HUES6 (cell line): ENCODE measurements around the gene YIPF3.

Experiments
- H3K27ac ChIP-seq: 2 replicates; pipeline ENCODE4 v1.7.0; 2013; ENCODE audit warnings: low read depth, mild to moderate bottlenecking, low read length, inconsistent platforms
- H3K27me3 ChIP-seq: 2 replicates; pipeline ENCODE4 v1.6.1; 2013; ENCODE audit warnings: low read length; ENCODE audit not compliant: control insufficient read depth, insufficient read depth
- H3K36me3 ChIP-seq: 2 replicates; pipeline ENCODE4 v1.6.1; 2013; ENCODE audit warnings: low read length; ENCODE audit not compliant: control insufficient read depth, insufficient read depth
- H3K4me1 ChIP-seq: 2 replicates; pipeline ENCODE4 v1.6.1; 2013; ENCODE audit warnings: low read length; ENCODE audit not compliant: control insufficient read depth, insufficient read depth
- H3K4me3 ChIP-seq: 2 replicates; pipeline ENCODE4 v1.5.1; 2013; ENCODE audit warnings: low read depth, low read length
- H3K9ac ChIP-seq: one replicate; pipeline ENCODE4 v1.6.1; 2013; ENCODE audit warnings: mild to moderate bottlenecking, low read length
- H3K9me3 ChIP-seq: 2 replicates; pipeline ENCODE4 v1.6.1; 2013; ENCODE audit warnings: low read depth, low read length; ENCODE audit not compliant: control insufficient read depth, insufficient read depth

YIPF3 gene

GRCh38 chr6:43509142-43509983, 7.4 kb downstream of the YIPF3 start:
- Histone ChIP-seq H3K4me3 (peak overlapping the region; percentile 91), H3K9ac (peak overlapping the region; percentile 11), H3K4me1 (peaks cover 20% of the 10 kb centered on the region), H3K36me3 (peaks cover 47% of the 10 kb centered on the region), H3K9me3 (no peaks in the 10 kb centered on the region), H3K27me3 (peaks cover 30% of the 10 kb centered on the region), H3K27ac (no peak overlapping the region)

DNA sequence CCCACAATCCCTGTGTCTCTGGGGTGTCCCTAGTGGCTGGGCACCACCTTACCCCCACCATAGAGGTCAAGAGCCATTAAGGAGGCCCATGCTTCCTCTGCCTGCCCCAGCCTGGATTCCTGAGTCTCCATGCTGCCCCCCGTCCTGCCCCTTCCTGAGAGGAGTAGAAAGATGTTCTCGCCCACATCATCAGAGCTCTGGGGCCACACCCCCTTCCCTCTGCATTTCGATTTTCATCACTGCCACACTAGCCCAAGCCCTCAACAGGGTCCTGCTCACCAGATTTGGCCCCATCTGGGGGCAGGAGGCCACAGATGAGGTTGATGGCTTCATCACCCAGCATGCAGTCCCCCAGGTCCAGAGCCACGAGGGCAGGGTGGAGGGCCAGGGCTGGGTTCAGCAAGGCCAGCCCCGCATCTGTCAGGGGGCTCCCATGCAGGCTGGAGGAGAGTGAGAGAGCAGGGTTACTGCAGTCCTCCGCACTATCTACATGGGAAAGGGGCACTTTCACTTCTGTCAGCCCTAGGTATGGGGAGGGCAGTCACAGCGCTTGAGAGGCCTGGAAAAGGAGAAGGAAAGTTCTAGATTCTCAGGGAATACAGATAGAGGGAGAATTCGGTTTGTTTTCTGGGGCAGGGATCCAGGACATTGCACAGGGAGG, 8.1 kb downstream of the YIPF3 start:
- no peak overlapping the region for H3K27ac ChIP-seq
- H3K4me1 ChIP-seq = peaks cover 20% of the 10 kb centered on the region
- peaks cover 46% of the 10 kb centered on the region for H3K36me3 ChIP-seq
- H3K9me3 ChIP-seq = no peaks in the 10 kb centered on the region
- H3K9ac ChIP-seq = no peak overlapping the region
- H3K4me3 ChIP-seq = no peak overlapping the region
- H3K27me3 ChIP-seq = peaks cover 30% of the 10 kb centered on the region

DNA sequence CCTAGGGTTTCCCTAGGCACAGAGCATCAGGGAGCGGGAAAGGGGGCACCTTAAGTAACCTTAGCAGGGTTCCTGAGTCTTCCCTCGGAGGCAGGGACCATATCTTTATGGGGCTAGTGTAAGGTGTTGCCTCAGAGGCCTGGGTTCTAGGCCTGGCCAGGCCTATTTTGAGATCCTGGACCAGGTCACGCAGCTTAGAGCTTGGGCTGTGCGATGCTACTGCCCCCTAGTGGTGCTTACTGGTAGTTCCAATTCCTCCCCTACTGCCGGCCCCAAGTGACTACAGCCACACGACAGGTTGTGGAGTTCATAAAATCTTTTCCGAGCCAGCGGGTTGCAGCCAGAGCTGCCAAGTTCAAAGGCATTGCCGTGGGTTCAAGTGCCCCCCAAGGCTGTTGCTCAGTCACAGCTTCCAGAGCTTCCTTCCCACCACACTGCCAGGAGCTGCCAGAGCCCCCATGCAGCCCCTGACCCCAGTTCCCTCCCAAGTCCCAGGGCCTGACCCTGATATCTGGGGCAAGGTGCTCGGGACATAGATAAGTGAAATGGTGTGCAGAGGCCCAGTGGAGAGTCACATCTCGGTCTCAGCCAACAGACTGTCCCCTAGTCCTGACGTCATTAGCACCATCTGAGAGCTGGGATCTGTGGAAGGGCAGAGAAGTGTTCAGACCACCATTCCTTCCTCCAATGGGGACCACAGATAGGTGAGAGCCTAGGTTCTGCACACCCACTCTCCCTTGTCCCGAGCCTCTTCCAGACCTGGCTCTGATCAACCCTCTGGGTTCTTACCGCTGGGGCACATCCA, 9.9 kb downstream of the YIPF3 start:
- no peak overlapping the region for H3K4me3 ChIP-seq
- no peak overlapping the region for H3K9ac ChIP-seq
- peaks cover 46% of the 10 kb centered on the region for H3K36me3 ChIP-seq
- peaks cover 30% of the 10 kb centered on the region for H3K27me3 ChIP-seq
- no peaks in the 10 kb centered on the region for H3K9me3 ChIP-seq
- H3K27ac ChIP-seq = no peak overlapping the region
- H3K4me1 ChIP-seq = peaks cover 19% of the 10 kb centered on the region

DNA sequence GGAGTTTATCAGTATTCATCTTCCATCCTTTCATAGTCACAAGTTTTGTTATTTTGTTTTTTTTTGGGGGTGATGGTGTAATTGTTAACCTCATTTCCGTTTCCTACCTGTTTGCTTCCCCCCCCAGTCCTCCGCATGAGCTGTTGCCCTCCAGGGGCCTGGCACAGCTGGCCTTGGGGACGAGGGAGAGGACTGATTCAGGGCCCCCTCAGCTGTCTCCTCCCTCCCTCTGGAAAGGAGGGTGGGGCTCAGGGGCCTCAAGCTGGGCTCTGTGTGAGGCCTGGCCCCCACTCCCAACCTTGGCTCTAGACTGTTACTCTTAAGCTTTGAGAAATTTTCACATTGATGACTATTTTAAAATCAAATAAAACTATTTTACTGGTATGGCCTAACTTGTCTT, 10.6 kb downstream of the YIPF3 start:
- H3K9me3 ChIP-seq = no peaks in the 10 kb centered on the region
- H3K4me1 ChIP-seq = peaks cover 14% of the 10 kb centered on the region
- H3K4me3 ChIP-seq = no peak overlapping the region
- H3K27ac ChIP-seq = no peak overlapping the region
- no peak overlapping the region for H3K9ac ChIP-seq
- H3K36me3 ChIP-seq = peaks cover 47% of the 10 kb centered on the region
- peaks cover 30% of the 10 kb centered on the region for H3K27me3 ChIP-seq

DNA sequence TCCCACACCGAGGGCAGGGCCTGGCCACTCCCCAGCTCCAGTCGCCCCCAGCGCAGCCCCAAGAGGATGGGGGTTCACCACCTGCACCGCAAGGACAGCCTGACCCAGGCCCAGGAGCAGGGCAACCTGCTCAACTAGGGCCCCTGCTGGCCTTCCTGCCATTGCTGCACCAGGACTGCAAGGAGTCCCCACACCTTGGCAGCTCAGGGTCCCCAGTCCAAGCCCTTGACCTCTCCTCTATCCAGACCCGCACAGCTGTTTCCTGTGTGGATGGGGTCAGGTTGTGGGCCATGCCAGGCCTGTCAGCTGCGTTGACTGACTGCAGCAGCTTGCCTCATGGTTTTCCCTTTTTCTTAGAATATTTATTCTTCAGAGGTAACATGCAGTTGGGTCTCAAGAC, 11.0 kb downstream of the YIPF3 start:
- H3K9me3 ChIP-seq = no peaks in the 10 kb centered on the region
- peaks cover 12% of the 10 kb centered on the region for H3K4me1 ChIP-seq
- H3K36me3 ChIP-seq = peaks cover 49% of the 10 kb centered on the region
- no peak overlapping the region for H3K9ac ChIP-seq
- H3K4me3 ChIP-seq = no peak overlapping the region
- no peak overlapping the region for H3K27ac ChIP-seq
- H3K27me3 ChIP-seq = peaks cover 30% of the 10 kb centered on the region

DNA sequence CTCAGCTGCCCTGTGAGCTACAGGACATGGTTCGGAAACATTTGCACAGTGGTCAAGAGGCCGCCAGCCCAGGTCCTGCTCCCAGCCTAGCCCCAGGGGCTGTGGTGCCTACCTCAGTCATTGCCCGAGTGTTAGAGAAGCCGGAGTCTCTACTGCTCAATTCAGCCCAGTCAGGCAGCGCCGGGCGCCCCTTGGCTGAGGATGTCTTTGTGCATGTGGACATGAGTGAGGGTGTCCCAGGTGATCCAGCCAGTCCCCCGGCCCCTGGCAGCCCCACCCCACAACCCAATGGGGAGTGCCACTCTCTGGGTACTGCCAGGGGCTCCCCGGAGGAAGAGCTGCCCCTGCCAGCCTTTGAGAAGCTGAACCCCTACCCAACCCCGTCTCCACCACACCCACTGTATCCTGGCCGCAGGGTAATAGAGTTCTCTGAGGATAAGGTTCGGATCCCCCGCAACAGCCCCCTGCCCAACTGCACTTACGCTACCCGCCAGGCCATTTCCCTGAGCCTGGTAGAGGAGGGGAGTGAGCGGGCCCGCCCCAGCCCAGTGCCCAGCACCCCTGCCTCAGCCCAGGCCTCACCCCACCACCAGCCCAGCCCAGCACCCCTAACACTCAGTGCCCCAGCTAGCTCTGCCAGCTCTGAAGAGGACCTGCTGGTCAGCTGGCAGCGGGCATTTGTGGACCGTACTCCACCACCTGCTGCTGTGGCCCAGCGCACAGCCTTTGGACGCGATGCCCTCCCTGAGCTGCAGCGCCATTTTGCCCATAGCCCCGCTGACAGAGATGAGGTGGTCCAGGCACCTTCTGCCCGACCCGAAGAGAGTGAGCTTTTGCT, 11.8 kb downstream of the YIPF3 start:
- H3K27ac ChIP-seq = no peak overlapping the region
- peaks cover 7% of the 10 kb centered on the region for H3K4me1 ChIP-seq
- H3K9ac ChIP-seq = no peak overlapping the region
- no peak overlapping the region for H3K4me3 ChIP-seq
- H3K9me3 ChIP-seq = no peaks in the 10 kb centered on the region
- peaks cover 30% of the 10 kb centered on the region for H3K27me3 ChIP-seq
- peaks cover 56% of the 10 kb centered on the region for H3K36me3 ChIP-seq

DNA sequence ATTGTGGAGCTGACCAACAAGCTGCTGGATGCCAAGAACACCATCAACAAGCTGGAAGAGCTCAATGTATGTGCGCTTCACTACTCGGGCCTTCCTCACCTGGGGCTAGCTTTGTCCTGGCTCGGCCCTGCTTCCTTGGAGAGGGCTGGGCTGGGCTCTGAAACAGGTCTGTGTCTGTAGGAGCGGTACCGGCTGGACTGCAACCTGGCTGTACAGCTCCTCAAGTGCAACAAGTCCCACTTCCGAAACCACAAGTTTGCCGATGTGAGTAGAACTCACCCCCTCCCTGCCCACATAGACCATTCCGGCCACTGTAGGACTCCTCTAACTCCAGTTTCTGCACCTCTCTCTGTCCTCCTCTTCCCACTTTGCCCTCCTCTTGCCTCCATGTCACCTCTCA, 13.3 kb downstream of the YIPF3 start:
- H3K36me3 ChIP-seq = peaks cover 71% of the 10 kb centered on the region
- peaks cover 17% of the 10 kb centered on the region for H3K27me3 ChIP-seq

DNA sequence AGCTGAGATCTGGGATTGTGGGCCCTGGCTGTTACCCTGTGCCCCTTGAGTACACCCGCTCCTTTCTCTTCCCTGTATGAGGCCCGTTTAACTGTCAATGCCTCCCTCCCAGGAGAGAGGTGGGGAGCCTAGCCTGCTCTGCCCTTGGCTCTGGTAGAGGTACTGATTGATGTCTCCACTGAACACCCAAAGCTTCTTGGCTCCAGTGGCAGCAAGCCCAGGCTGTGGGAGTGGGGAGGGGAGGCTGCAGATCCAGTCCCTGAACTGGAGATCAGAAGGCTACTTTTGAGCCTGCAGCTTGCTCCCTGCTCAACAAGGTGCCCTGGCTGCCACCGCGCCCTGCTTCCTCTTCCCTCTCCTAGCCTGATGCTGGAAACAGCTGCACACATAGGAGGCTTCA, 14.1 kb downstream of the YIPF3 start:
- Histone ChIP-seq H3K27ac (no peak overlapping the region), H3K36me3 (peaks cover 79% of the 10 kb centered on the region), H3K9ac (no peak overlapping the region), H3K27me3 (peaks cover 9% of the 10 kb centered on the region; the same call in 1 of the 2 replicates), H3K4me3 (no peak overlapping the region), H3K9me3 (no peaks in the 10 kb centered on the region), H3K4me1 (peaks cover 3% of the 10 kb centered on the region)

More for the DNA sequence above, 13.3 kb downstream of the YIPF3 start:
- Histone ChIP-seq H3K9me3 (no peaks in the 10 kb centered on the region), H3K4me3 (no peak overlapping the region), H3K9ac (no peak overlapping the region), H3K4me1 (peaks cover 3% of the 10 kb centered on the region), H3K27ac (no peak overlapping the region)

DNA sequence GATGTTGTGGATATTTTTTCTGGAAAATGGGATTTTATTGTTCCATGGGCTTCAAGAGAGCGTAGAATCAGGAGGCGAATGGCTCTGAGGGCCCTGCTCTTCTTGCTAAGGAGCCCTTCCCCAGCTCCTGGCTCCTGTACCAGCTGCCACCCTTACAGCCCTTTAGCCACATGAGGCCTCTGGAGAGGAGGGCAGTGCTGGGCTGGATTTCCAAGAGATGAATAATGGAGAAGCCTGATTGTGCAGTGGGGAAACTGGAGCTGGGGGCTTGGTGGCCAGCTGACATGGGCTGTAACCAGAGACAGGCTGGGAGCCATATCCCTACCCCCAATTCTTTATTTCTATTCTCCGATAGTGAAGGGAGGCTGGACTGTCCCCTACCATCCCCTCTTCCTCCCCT, 15.8 kb downstream of the YIPF3 start:
- Histone ChIP-seq H3K4me3 (no peak overlapping the region), H3K36me3 (peaks cover 84% of the 10 kb centered on the region), H3K9ac (no peak overlapping the region), H3K4me1 (peaks cover 6% of the 10 kb centered on the region), H3K9me3 (no peaks in the 10 kb centered on the region), H3K27ac (no peak overlapping the region), H3K27me3 (no peaks in the 10 kb centered on the region)

DNA sequence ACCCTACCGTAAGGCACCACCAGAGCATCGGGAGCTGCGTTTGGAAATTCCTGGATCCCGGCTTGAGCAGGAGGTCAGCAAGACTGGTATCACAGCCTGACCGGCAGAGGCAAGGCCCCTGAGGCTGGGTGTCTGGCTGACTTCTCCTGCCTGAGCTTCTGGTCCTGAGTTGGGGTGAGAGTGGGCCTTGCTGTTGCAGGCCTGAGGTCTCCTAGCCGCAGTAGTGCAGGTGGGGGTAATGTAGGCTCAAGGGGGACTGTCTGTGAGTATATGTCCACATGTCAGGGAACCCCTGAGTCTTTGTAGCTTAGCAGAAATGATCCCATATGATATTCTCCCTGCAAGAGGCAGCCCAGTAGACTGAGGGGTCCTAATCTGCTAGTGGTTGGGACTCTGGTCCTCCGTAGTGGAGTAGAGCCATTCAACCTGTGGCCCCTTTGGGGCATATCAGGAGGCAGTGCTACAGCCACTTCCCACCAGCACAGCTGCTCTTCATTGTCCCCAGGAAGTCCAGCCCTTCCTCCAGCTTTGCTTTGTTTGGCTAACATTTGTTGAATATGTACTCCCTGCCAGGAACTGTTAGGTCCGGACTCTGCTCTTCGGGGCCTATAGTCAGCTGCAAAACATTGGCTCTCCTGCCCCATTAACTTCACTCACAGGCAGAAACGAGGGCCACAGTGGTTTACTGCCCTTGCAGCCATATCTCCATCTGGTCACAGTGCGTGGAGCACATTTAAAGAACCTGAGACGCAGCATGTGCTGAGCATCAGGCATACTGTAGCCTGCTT, 17.5 kb downstream of the YIPF3 start:
- no peaks in the 10 kb centered on the region for H3K27me3 ChIP-seq
- no peak overlapping the region for H3K9ac ChIP-seq
- peaks cover 68% of the 10 kb centered on the region for H3K36me3 ChIP-seq
- H3K27ac ChIP-seq = no peak overlapping the region
- no peak overlapping the region for H3K4me3 ChIP-seq
- H3K4me1 ChIP-seq = peaks cover 19% of the 10 kb centered on the region
- no peaks in the 10 kb centered on the region for H3K9me3 ChIP-seq
